ENCODE measurements around the gene PSMA4.

- TF ChIP-seq CTCF (IDR thresholded peaks at IDR 0.05) (no peak), POLR2AphosphoS5 (IDR thresholded peaks at IDR 0.05) (no peak)
These were observed 6.9 kb upstream of the PSMA4 start for GRCh38 chr15:78533331-78533730.

Data from suprapubic skin (tissue), 3 donors.